Fibroblast of villous mesenchyme (primary cell): ENCODE data around the gene WWC1. TPM values are rescaled to one million over a fixed set of nuclear protein-coding genes. Genes with fewer than 3 reads are reported as not detected.

Source experiments
- DNase-seq: peaks from one replicate; pipeline ENCODE4 v3.0.0-alpha.2; 2010; ENCODE audit warnings: low read depth
- H3K4me3 ChIP-seq: 2 replicates; pipeline ENCODE4 v1.5.1; 2011; ENCODE audit warnings: low read depth, mild to moderate bottlenecking, low read length
- CTCF ChIP-seq: IDR thresholded peaks from 2 replicates; pipeline ENCODE4 v1.5.1; 2012; ENCODE audit warnings: low read depth, mild to moderate bottlenecking, low read length; ENCODE audit not compliant: insufficient read depth
- total RNA-seq: library from RNA; depleted of rRNA; stranded (reverse); fragments of >200 nt; gene quantifications from 2 replicates; pipeline ENCODE4 v1.2.3, GENCODE V29; 2012

The WWC1 gene
- total RNA-seq, 1 donor, result 2.2 TPM

- DNase-seq, result no peak
- H3K4me3 ChIP-seq, result no peak overlapping the region
- TF ChIP-seq CTCF, result no peak
Observed at GRCh38 chr5:168261227-168261571, 30.2 kb upstream of the WWC1 start.

GRCh38 chr5:168262042-168262743 is 29.3 kb upstream of the WWC1 start:
- no peak for TF ChIP-seq CTCF
- DNase-seq, result no peak
- no peak overlapping the region for H3K4me3 ChIP-seq

GRCh38 chr5:168263121-168263520 is 28.3 kb upstream of the WWC1 start:
- H3K4me3 ChIP-seq, result no peak overlapping the region
- TF ChIP-seq CTCF, result no peak
- DNase-seq, result no peak

GRCh38 chr5:168266016-168266415 is 25.4 kb upstream of the WWC1 start:
- DNase-seq, result no peak
- no peak overlapping the region for H3K4me3 ChIP-seq
- TF ChIP-seq CTCF, result no peak

GRCh38 chr5:168268949-168269936 is 22.2 kb upstream of the WWC1 start:
- H3K4me3 ChIP-seq, result peak overlapping the region; percentile 40
- peak; percentile 84 for TF ChIP-seq CTCF
- peak; percentile 86 for DNase-seq

GRCh38 chr5:168269937-168270330 is 21.5 kb upstream of the WWC1 start:
- no peak overlapping the region for H3K4me3 ChIP-seq
- TF ChIP-seq CTCF, result no peak

More at GRCh38 chr5:168269937-168270330, 21.5 kb upstream of the WWC1 start:
- peak; percentile 35 for DNase-seq
